Airway epithelial cell (primary cell): ENCODE results near the gene GADD45GIP1. TPM values are rescaled to one million over a fixed set of nuclear protein-coding genes. Genes with fewer than 3 reads are reported as not detected.

ENCODE experiments used
- total RNA-seq: library from RNA; depleted of rRNA; stranded (reverse); fragments of >200 nt; gene quantifications from 2 replicates; pipeline ENCODE4 v1.2.3, GENCODE V29; 2015

The GADD45GIP1 gene
- 88.6 and 107 TPM in 2 replicates for total RNA-seq

GRCh38 chr19:12956446-12957388 lies at the start of gene GADD45GIP1:
Gene GADD45GIP1 (minus strand): TSS chr19:12957223. CDS start chr19:12957212, 11 bp downstream.

GRCh38 chr19:12994701-12995595 lies 37.9 kb upstream of the GADD45GIP1 start, which contains the start of gene NFIX:
Gene NFIX (plus strand): TSS chr19:12995475. CDS start chr19:12995838, 363 bp downstream.

GRCh38 chr19:12969292-12969988 lies 12.4 kb upstream of the GADD45GIP1 start, which contains the start of gene DAND5:
Gene DAND5 (plus strand): TSS chr19:12969576. CDS start chr19:12969661, 85 bp downstream.

GRCh38 chr19:12945479-12946091 lies 11.4 kb downstream of the GADD45GIP1 start, which contains the start of gene RAD23A:
Gene RAD23A (plus strand): TSS chr19:12945862. CDS start chr19:12945949, 87 bp downstream.

GRCh38 chr19:12937927-12938778 lies 18.9 kb downstream of the GADD45GIP1 start, which contains the start of gene CALR:
Gene CALR (plus strand): TSS chr19:12938609. CDS start chr19:12938680, 71 bp downstream.

GRCh38 chr19:12933287-12934072 lies 23.5 kb downstream of the GADD45GIP1 start, which contains the start of gene FARSA:
Gene FARSA (minus strand): TSS chr19:12933711. CDS start chr19:12933696, 15 bp downstream.

Other genes with a start within 250 kb of the GADD45GIP1 start
- gene TNPO2, start 233.3 kb downstream of the GADD45GIP1 start, total RNA-seq = 36.6 and 41.9 TPM in 2 replicates
- 284 and 434 TPM in 2 replicates for gene TRIR, start 222.5 kb downstream of the GADD45GIP1 start, total RNA-seq
- gene GET3, start 219.7 kb downstream of the GADD45GIP1 start, total RNA-seq = 64.1 and 82.2 TPM in 2 replicates
- gene BEST2, start 205.4 kb downstream of the GADD45GIP1 start, total RNA-seq = not detected in 2 replicates
- gene HOOK2, start 181.7 kb downstream of the GADD45GIP1 start, total RNA-seq = 25.5 and 32.4 TPM in 2 replicates
- gene JUNB, start 165.7 kb downstream of the GADD45GIP1 start, total RNA-seq = 514 and 542 TPM in 2 replicates
- 476 and 536 TPM in 2 replicates for gene PRDX2, start 155.4 kb downstream of the GADD45GIP1 start, total RNA-seq
- gene THSD8, start 155.2 kb downstream of the GADD45GIP1 start, total RNA-seq = not detected in 2 replicates
- 39.0 and 42.2 TPM in 2 replicates for gene RNASEH2A, start 150.6 kb downstream of the GADD45GIP1 start, total RNA-seq
- gene RTBDN, start 122.6 kb downstream of the GADD45GIP1 start, total RNA-seq = not detected in 2 replicates
- gene MAST1, start 118.7 kb downstream of the GADD45GIP1 start, total RNA-seq = 0.23 and 0.42 TPM in 2 replicates
- gene DNASE2, start 75.8 kb downstream of the GADD45GIP1 start, total RNA-seq = 29.3 and 32.3 TPM in 2 replicates
- not detected in 2 replicates for gene KLF1, start 70.0 kb downstream of the GADD45GIP1 start, total RNA-seq
- 20.6 and 38.9 TPM in 2 replicates for gene GCDH, start 66.1 kb downstream of the GADD45GIP1 start, total RNA-seq
- gene SYCE2, start 37.9 kb downstream of the GADD45GIP1 start, total RNA-seq = 0.14 and 2.2 TPM in 2 replicates
- gene FARSA, start 23.5 kb downstream of the GADD45GIP1 start, total RNA-seq = 96.3 and 108 TPM in 2 replicates
- gene CALR, start 18.6 kb downstream of the GADD45GIP1 start, total RNA-seq = 926 and 958 TPM in 2 replicates
- 103 and 117 TPM in 2 replicates for gene RAD23A, start 11.4 kb downstream of the GADD45GIP1 start, total RNA-seq
- gene DAND5, start 12.4 kb upstream of the GADD45GIP1 start, total RNA-seq = 0.07 TPM in 1 of 2 replicates, not detected in the other
- gene NFIX, start 38.3 kb upstream of the GADD45GIP1 start, total RNA-seq = 13.4 and 19.7 TPM in 2 replicates
- 0.09 and 0.63 TPM in 2 replicates for gene LYL1, start 145.6 kb upstream of the GADD45GIP1 start, total RNA-seq
- gene TRMT1, start 159.5 kb upstream of the GADD45GIP1 start, total RNA-seq = 34.3 and 35.7 TPM in 2 replicates
- gene NACC1, start 161.0 kb upstream of the GADD45GIP1 start, total RNA-seq = 55.1 and 80.2 TPM in 2 replicates
- 86.1 and 87.0 TPM in 2 replicates for gene STX10, start 193.2 kb upstream of the GADD45GIP1 start, total RNA-seq
- 116 and 134 TPM in 2 replicates for gene IER2, start 193.2 kb upstream of the GADD45GIP1 start, total RNA-seq